A549 (cell line): ENCODE data around the gene CADPS2.

Experiments
- CTCF ChIP-seq: fragments of >200 bp; sonication (Bioruptor Twin); formaldehyde crosslinking; IDR thresholded peaks from 3 replicates; pipeline ENCODE4 v1.5.1; 2016
- RAD21 ChIP-seq, 2 experiments: fragments of >200 bp in 1 of 2; sonication (Bioruptor Twin) in 1 of 2; formaldehyde crosslinking in 1 of 2; IDR thresholded peaks in 1 of 2; conservative IDR thresholded peaks in 1 of 2; 2 replicates in 1 of 2; 3 replicates in 1 of 2; pipeline ENCODE4 v1.6.1; 2012 to 2018; ENCODE audit warnings: inconsistent platforms in 1 of 2
- TF ChIP-seq, protein P1 (sequence below): IDR thresholded peaks from 2 replicates; pipeline ENCODE4 v1.6.1; 2012; ENCODE audit warnings: low read depth, borderline replicate concordance

GRCh38 chr7:122702872-122703510 is 183.3 kb downstream of the CADPS2 start, which contains the start of gene RNF148:
- no peak for TF ChIP-seq RAD21 (conservative IDR thresholded peaks at IDR 0.05 in 1 of 2, IDR thresholded peaks at IDR 0.05 in 1 of 2)
- TF ChIP-seq, protein P1, sequence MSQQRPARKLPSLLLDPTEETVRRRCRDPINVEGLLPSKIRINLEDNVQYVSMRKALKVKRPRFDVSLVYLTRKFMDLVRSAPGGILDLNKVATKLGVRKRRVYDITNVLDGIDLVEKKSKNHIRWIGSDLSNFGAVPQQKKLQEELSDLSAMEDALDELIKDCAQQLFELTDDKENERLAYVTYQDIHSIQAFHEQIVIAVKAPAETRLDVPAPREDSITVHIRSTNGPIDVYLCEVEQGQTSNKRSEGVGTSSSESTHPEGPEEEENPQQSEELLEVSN = no peak
- TF ChIP-seq CTCF = no peak
